H1 (cell line): Measurements from ENCODE around the gene CIRBP. TPM values are rescaled to one million over a fixed set of nuclear protein-coding genes. Genes with fewer than 3 reads are reported as not detected.

Source experiments
- CHD7 ChIP-seq: fragments of 300-600 bp; sonication (generic); IDR thresholded peaks from 2 replicates; pipeline ENCODE4 v1.7.1; 2012; ENCODE audit warnings: low read length, moderate library complexity, mild to moderate bottlenecking, inconsistent platforms; ENCODE audit not compliant: insufficient replicate concordance
- CREB1 ChIP-seq: IDR thresholded peaks from 2 replicates; pipeline ENCODE4 v1.6.1; 2012; ENCODE audit warnings: inconsistent platforms
- KDM5A ChIP-seq: fragments of 200-600 bp; IDR thresholded peaks from 2 replicates; pipeline ENCODE4 v1.7.1; 2012; ENCODE audit warnings: mild to moderate bottlenecking, low read length, inconsistent platforms, mixed read lengths
- POLR2A ChIP-seq, 2 experiments: IDR thresholded peaks; 1 replicate in 1 of 2; 2 replicates in 1 of 2; pipeline ENCODE4 v1.6.1; 2011; ENCODE audit warnings: low read depth in 2 of 2, low read length in 2 of 2, mild to moderate bottlenecking in 2 of 2; ENCODE audit errors: control extremely low read depth in 1 of 2
- polyA plus RNA-seq, 7 experiments: library from polyadenylated mRNA; depleted of rRNA in 3 of 7; stranded (reverse) in 5 of 7; unstranded in 2 of 7; fragments of >200 nt in 5 of 7; fragments of 200-250 nt in 2 of 7; gene quantifications; 1 replicate in 5 of 7; 2 replicates in 1 of 7; 4 replicates in 1 of 7; pipeline versions ENCODE4 v1.2.1 to v1.2.3, GENCODE V29; 2011 to 2013; ENCODE audit warnings: missing spikeins in 2 of 7, mixed read lengths in 2 of 7
- total RNA-seq: library from RNA; stranded (reverse); fragmentation: NEBNext Ultra II Directional; extraction: Animal tissue kit (Norgen Biotek cat#: 25700); gene quantifications from 2 replicates; pipeline ENCODE4 v1.2.1, GENCODE V29; 2021
- TF ChIP-seq, protein P1 (sequence below), 3 experiments: IDR thresholded peaks; 1 replicate in 2 of 3; 2 replicates in 1 of 3; pipeline versions ENCODE4 v1.5.1 to v1.6.1; 2011; ENCODE audit warnings: low read length in 3 of 3, mild to moderate bottlenecking in 3 of 3, inconsistent platforms in 2 of 3, low read depth in 1 of 3, moderate library complexity in 1 of 3; ENCODE audit not compliant: insufficient read depth in 1 of 3; ENCODE audit errors: control extremely low read depth in 1 of 3

CIRBP gene
- total and polyA plus RNA-seq, 2 of the 8 experiments (the other 6 are each of a cell fraction or from before 2014, with no cell fraction given), result 175 to 199 TPM

DNA sequence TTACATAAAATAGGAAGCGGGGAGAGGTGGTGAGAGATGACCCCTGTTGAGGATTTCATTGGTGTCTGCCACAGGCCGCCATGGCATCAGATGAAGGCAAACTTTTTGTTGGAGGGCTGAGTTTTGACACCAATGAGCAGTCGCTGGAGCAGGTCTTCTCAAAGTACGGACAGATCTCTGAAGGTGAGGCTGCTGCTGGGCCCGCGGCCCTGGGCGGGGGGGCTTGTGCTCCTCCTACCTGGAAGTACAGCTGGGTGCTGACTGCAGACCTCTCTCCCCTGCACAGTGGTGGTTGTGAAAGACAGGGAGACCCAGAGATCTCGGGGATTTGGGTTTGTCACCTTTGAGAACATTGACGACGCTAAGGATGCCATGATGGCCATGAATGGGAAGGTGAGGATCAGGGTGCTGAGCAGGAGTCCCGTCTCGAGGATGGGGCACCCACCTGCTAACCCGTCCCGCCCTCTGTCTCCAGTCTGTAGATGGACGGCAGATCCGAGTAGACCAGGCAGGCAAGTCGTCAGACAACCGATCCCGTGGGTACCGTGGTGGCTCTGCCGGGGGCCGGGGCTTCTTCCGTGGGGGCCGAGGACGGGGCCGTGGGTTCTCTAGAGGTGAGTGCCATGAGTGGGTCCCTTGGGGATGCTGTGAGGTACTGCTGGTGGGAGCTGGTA is 1.9 kb downstream of the CIRBP start (continued):
- TF ChIP-seq CREB1 (no peak), POLR2A (IDR thresholded peaks at IDR 0.05; ENCODE audit: control extremely low read depth in 1 of 2, low read depth in 2 of 2, low read length in 2 of 2) (peak; percentile 18 to 29; a peak in 2 of 3 replicates), CHD7 (no peak), KDM5A (no peak)
- TF ChIP-seq, protein P1, sequence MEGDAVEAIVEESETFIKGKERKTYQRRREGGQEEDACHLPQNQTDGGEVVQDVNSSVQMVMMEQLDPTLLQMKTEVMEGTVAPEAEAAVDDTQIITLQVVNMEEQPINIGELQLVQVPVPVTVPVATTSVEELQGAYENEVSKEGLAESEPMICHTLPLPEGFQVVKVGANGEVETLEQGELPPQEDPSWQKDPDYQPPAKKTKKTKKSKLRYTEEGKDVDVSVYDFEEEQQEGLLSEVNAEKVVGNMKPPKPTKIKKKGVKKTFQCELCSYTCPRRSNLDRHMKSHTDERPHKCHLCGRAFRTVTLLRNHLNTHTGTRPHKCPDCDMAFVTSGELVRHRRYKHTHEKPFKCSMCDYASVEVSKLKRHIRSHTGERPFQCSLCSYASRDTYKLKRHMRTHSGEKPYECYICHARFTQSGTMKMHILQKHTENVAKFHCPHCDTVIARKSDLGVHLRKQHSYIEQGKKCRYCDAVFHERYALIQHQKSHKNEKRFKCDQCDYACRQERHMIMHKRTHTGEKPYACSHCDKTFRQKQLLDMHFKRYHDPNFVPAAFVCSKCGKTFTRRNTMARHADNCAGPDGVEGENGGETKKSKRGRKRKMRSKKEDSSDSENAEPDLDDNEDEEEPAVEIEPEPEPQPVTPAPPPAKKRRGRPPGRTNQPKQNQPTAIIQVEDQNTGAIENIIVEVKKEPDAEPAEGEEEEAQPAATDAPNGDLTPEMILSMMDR (IDR thresholded peaks at IDR 0.05; ENCODE audit: control extremely low read depth in 1 of 3, insufficient read depth in 1 of 3, low read depth in 1 of 3, low read length in 3 of 3), result no peak
